ENCODE results near the gene CARD9. TPM values are rescaled to one million over a fixed set of nuclear protein-coding genes. Genes with fewer than 3 reads are reported as not detected.
"Not testable (repeated sequence)": the region's sequence is repeated elsewhere in the genome, so short reads cannot be mapped to it uniquely, and the experiment has no call there.

CARD9 gene
- total and polyA plus RNA-seq, 2 of the 4 experiments (the other 2 are of a cell fraction): 0.36 to 1.9 TPM

- intact Hi-C loops (cut with micrococcal nuclease); H4K8ac ChIP-seq (ENCODE audit: low read depth in 2 of 2, low read length in 2 of 2); H2BK20ac ChIP-seq (ENCODE audit: low read depth, low read length); H3K9me1 ChIP-seq (ENCODE audit: insufficient read depth, low read length); H3K36me3 ChIP-seq (ENCODE audit: control insufficient read depth, insufficient read depth, low read length); H3K27ac ChIP-seq (ENCODE audit: insufficient read depth, low read length); POLR2A ChIA-PET (ENCODE audit: unreplicated experiment); dilution Hi-C loops (cut with HindIII; ENCODE audit: low sequenced_read_pairs, unreplicated experiment); H2AK5ac ChIP-seq (ENCODE audit: low read depth, low read length); H3K4ac ChIP-seq (ENCODE audit: low read depth, low read length); CTCF ChIA-PET; H3K14ac ChIP-seq (replicated peaks; ENCODE audit: low read depth, low read length); H2BK120ac ChIP-seq (ENCODE audit: low read depth, low read length); ATAC-seq (ENCODE audit: low read depth); H3K56ac ChIP-seq (ENCODE audit: extremely low read depth, insufficient read depth, low read length); H3K23ac ChIP-seq (ENCODE audit: low read depth, low read length); H4K5ac ChIP-seq (ENCODE audit: low read depth, low read length); H3K27me3 ChIP-seq (ENCODE audit: control insufficient read depth, insufficient read depth, low read length); H3K4me1 ChIP-seq (ENCODE audit: control insufficient read depth, insufficient read depth, low read length); H3K4me2 ChIP-seq (ENCODE audit: low read depth, low read length); H3K9ac ChIP-seq (ENCODE audit: low read depth, low read length); H2BK5ac ChIP-seq (ENCODE audit: low read depth, low read length, poor library complexity, severe bottlenecking); H3K18ac ChIP-seq (ENCODE audit: low read depth, low read length); H4K91ac ChIP-seq (ENCODE audit: insufficient read depth, low read depth, low read length); DNase-seq; H2AFZ ChIP-seq (replicated peaks; ENCODE audit: low read length, poor library complexity); H2BK15ac ChIP-seq (ENCODE audit: low read depth, low read length); BruUV-seq (replicated peaks); H4K20me1 ChIP-seq (ENCODE audit: insufficient read depth, low read length); H2AK9ac ChIP-seq (replicated peaks; ENCODE audit: low read depth, low read length, poor library complexity); H3K79me1 ChIP-seq (ENCODE audit: low read depth in 1 of 2, low read length in 2 of 2); H3K4me3 ChIP-seq (ENCODE audit: insufficient read depth, low read depth, low read length): not testable (repeated sequence)
- in situ Hi-C loops (cut with MboI; ENCODE audit: low sequenced_read_pairs): loop anchor here (5.0 kb wide), 1 partner anchor 82 kb away; the partner anchor contains the start of gene SNAPC4
- H3K9me3 ChIP-seq (ENCODE audit: control insufficient read depth, insufficient read depth, low read length): peaks cover 14% of the 10 kb centered on the region
- no CpG with 5 or more reads among the region's 3 CpGs for WGBS, 2 experiments (ENCODE audit: extremely low coverage in 2 of 2, insufficient read length in 1 of 2)
Measured at GRCh38 chr9:136319955-136320354, 53.5 kb downstream of the CARD9 start.

- H3K9me1 ChIP-seq (ENCODE audit: insufficient read depth, low read length); H3K56ac ChIP-seq (ENCODE audit: extremely low read depth, insufficient read depth, low read length); CTCF ChIA-PET; H4K91ac ChIP-seq (ENCODE audit: insufficient read depth, low read depth, low read length); H2BK15ac ChIP-seq (ENCODE audit: low read depth, low read length); H4K5ac ChIP-seq (ENCODE audit: low read depth, low read length); H3K27ac ChIP-seq (ENCODE audit: insufficient read depth, low read length); H3K4me3 ChIP-seq (ENCODE audit: insufficient read depth, low read depth, low read length); H2AK9ac ChIP-seq (replicated peaks; ENCODE audit: low read depth, low read length, poor library complexity); H3K4ac ChIP-seq (ENCODE audit: low read depth, low read length); H3K18ac ChIP-seq (ENCODE audit: low read depth, low read length); H3K4me1 ChIP-seq (ENCODE audit: control insufficient read depth, insufficient read depth, low read length); H2AK5ac ChIP-seq (ENCODE audit: low read depth, low read length); H3K9ac ChIP-seq (ENCODE audit: low read depth, low read length); H2BK20ac ChIP-seq (ENCODE audit: low read depth, low read length); BruUV-seq (replicated peaks); H2BK5ac ChIP-seq (ENCODE audit: low read depth, low read length, poor library complexity, severe bottlenecking); ATAC-seq (ENCODE audit: low read depth); H3K36me3 ChIP-seq (ENCODE audit: control insufficient read depth, insufficient read depth, low read length); H2BK120ac ChIP-seq (ENCODE audit: low read depth, low read length); H2AFZ ChIP-seq (replicated peaks; ENCODE audit: low read length, poor library complexity); H4K8ac ChIP-seq (ENCODE audit: low read depth in 2 of 2, low read length in 2 of 2); H3K4me2 ChIP-seq (ENCODE audit: low read depth, low read length); H3K14ac ChIP-seq (replicated peaks; ENCODE audit: low read depth, low read length); dilution Hi-C loops (cut with HindIII; ENCODE audit: low sequenced_read_pairs, unreplicated experiment); H4K20me1 ChIP-seq (ENCODE audit: insufficient read depth, low read length); H3K79me1 ChIP-seq (ENCODE audit: low read depth in 1 of 2, low read length in 2 of 2); intact Hi-C loops (cut with micrococcal nuclease); in situ Hi-C loops (cut with MboI; ENCODE audit: low sequenced_read_pairs); DNase-seq; H3K23ac ChIP-seq (ENCODE audit: low read depth, low read length); POLR2A ChIA-PET (ENCODE audit: unreplicated experiment); H3K27me3 ChIP-seq (ENCODE audit: control insufficient read depth, insufficient read depth, low read length): not testable (repeated sequence)
- WGBS, 2 experiments (ENCODE audit: extremely low coverage in 2 of 2, insufficient read length in 1 of 2): 91% methylated on average over 11 of the region's 14 CpGs; no CpG with 5 or more reads in 1 of the 2 experiments
- H3K9me3 ChIP-seq (ENCODE audit: control insufficient read depth, insufficient read depth, low read length): peaks cover 17% of the 10 kb centered on the region
Measured at GRCh38 chr9:136319244-136319643, 54.2 kb downstream of the CARD9 start.

Data from IMR-90 (cell line).